22Rv1 (cell line): Measurements from ENCODE around the gene GABRD.

Experiments used
- H3K27ac ChIP-seq: fragments of 450-650 bp; 2 replicates; pipeline ENCODE4 v1.5.1; 2017
- ZFX ChIP-seq: fragments of 450-650 bp; IDR thresholded peaks from 2 replicates; pipeline ENCODE4 v1.6.1; 2017; ENCODE audit warnings: antibody characterized with exemption, borderline replicate concordance
- TF ChIP-seq, protein P1 (sequence below): fragments of 450-650 bp; IDR thresholded peaks from 2 replicates; pipeline ENCODE4 v1.5.1; 2017; ENCODE audit warnings: mild to moderate bottlenecking

Gene GABRD

DNA sequence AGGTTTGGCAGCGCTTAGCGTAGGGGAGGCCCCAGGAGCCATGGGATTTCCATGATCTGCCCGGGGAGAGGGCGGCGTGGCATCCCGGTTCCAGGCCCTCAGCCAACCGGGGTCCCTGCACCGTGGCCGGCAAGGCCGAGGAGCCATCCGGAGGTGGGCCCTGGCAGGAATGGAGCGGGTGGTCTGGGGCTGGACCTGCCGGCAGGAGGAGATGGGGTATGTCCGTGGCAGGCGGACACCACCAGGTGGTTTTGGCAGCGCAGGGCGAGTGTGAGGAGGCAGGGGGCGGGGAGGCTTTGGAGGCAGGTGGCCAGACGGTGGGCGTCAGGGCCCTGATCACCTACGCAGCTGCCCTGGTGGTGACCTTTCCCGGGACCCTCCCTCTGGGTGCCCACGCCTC lies 41.4 kb downstream of the GABRD start:
- H3K27ac ChIP-seq: no peak overlapping the region
- TF ChIP-seq, protein P1, sequence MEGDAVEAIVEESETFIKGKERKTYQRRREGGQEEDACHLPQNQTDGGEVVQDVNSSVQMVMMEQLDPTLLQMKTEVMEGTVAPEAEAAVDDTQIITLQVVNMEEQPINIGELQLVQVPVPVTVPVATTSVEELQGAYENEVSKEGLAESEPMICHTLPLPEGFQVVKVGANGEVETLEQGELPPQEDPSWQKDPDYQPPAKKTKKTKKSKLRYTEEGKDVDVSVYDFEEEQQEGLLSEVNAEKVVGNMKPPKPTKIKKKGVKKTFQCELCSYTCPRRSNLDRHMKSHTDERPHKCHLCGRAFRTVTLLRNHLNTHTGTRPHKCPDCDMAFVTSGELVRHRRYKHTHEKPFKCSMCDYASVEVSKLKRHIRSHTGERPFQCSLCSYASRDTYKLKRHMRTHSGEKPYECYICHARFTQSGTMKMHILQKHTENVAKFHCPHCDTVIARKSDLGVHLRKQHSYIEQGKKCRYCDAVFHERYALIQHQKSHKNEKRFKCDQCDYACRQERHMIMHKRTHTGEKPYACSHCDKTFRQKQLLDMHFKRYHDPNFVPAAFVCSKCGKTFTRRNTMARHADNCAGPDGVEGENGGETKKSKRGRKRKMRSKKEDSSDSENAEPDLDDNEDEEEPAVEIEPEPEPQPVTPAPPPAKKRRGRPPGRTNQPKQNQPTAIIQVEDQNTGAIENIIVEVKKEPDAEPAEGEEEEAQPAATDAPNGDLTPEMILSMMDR: no peak
- TF ChIP-seq ZFX: no peak

DNA sequence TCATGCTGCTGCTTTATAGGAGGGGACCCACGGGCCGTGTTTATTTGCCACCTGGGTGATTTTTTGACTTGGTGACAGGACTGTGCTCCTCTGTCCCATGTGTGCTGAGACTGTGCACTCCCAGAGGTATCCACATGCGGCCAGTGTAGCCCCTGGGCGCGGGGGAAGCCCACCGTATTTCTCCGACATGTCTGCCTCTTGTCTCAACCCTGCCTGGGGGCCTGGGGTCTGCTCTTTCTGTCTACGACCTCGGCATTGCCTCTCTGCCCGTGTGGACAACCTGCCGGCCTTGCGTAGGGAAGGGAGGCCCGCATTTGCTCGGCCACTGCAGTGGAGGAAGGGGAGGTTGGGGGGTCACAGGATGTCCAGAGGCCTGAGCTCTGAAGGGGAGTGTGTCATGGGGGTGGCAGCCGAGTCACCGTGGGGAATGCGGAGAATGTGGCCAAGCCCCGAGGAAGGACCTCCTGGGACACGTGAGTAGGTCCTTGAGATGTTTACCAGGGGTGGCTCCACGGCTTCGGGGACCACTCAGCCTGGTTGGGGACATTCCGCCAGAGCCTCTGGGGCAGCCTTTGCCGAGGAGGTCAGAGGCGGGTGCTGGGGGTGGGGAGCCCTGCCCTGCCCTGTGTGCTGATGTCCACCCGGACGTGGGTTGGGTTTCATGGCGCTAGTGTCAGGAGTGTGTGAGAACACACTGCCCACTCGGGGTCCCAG lies 42.1 kb downstream of the GABRD start:
- no peak for TF ChIP-seq ZFX
- TF ChIP-seq, protein P1: no peak
- no peak overlapping the region for H3K27ac ChIP-seq

DNA sequence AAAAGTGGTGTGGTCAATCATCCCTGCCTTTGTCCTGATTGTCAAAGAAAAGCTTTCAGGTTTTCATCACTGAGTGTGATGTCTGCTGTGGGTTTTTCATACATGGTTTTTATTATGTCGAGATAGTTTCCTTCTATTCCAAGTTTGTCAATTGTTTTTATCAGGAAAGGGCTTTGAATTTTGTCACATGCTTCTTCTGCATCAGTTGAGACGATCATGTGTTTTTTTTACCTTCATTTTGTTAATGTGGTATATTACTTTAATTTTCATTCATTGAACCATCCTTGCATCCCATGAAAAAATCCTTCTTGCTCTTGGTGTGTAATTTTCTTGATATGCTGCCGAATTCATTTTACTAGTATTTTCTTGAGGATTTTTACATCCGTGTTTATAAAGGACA lies 46.6 kb downstream of the GABRD start:
- TF ChIP-seq, protein P1: no peak
- no peak overlapping the region for H3K27ac ChIP-seq

DNA sequence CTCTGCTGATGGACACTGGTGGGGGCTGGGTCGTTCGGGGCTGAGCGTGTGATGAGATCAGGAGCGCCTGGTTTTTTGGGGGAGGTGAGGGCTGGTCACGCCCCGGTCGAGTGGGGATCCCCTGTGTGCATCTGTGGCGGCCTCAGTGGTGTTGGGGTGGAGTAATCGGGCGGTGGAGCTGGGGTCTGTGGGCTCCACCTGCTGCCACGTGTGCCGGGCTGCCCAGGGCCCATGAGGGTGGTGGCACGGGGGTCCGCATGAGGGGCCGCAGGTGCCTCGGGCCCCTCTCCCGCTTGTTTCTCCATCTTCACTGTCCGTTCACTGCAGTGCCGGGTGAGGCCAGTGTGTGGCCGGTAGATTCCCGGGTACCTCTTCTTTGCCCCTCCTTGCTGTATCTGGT lies 48.2 kb downstream of the GABRD start:
- H3K27ac ChIP-seq: no peak overlapping the region
- TF ChIP-seq, protein P1: no peak
- no peak for TF ChIP-seq ZFX

DNA sequence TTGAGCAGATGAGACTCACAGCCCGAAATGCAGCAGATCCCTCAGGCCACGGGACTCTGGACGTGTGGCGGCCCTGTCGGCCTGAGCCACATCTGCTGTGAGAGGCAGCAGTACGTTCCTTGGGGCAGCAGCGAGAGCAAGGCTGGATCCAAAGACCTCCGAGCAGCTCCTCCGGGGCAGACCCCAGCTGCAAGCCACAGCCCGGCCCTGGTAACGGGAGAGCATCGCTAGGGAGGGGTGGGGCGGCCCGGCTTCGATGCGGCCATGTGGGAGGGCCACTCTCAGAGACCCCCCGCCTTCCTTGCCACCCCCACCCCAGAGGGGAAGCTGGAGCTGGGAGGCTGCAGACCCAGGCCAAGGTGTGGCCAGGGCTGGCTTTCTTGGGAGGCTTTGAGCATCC lies 48.8 kb downstream of the GABRD start:
- TF ChIP-seq, protein P1: no peak
- no peak for TF ChIP-seq ZFX
- no peak overlapping the region for H3K27ac ChIP-seq

DNA sequence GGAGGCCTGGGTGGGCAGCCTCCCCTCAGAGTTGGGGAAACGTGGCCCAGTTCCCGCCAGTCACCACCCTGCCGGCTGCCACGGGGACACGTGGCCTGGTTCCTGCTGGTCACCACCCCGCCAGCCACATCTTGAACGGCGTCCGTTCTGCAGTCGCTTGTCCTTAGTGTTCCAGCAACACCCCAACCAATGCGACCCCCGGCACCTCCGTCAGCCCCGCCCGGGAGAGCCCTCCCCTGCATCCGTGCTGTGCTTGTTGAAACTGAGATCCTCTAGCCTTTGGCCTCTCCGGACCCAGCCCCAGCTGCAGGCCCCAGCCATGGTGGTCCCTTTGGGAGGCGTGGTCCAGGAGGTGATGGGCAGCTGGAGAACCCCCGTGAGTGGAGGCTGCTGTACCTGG lies 49.8 kb downstream of the GABRD start:
- TF ChIP-seq ZFX: no peak
- TF ChIP-seq, protein P1: no peak

DNA sequence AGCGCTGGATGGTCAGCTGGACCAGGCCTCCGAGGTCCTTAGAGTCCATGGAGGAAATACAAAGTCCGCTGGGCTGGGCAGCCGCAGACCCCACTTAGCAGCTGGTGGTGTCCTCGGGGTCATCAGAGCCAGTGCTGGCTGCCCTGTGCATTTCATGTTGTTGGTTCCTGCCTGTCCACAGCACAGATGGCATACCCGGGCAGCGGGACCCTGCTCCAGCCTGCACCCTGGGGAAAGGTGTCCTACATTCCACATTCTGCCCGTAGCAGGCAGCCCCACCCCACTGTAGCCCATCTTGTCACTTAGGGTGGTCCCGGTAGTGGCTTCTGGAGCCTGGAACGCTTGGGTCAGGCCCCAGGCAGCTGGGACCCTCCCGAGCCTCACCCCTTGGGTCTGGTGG lies 50.9 kb downstream of the GABRD start:
- H3K27ac ChIP-seq: no peak overlapping the region
- TF ChIP-seq ZFX: no peak
- TF ChIP-seq, protein P1: no peak

More for the DNA sequence above, 49.8 kb downstream of the GABRD start:
- no peak overlapping the region for H3K27ac ChIP-seq
